CD4-positive, alpha-beta T cell (primary cell): ENCODE data around the gene FIZ1. TPM values are rescaled to one million over a fixed set of nuclear protein-coding genes. Genes with fewer than 3 reads are reported as not detected.

Experiments
- ATAC-seq: fragments of 200-7000 bp; cut with Tn5 transposase; one replicate; pipeline ENCODE4 v1.10.0; 2022; ENCODE audit warnings: mild to moderate bottlenecking; ENCODE audit not compliant: poor library complexity
- CTCF ChIA-PET: fragments of 350-600 bp; sonication (Branson Sonifier 250); formaldehyde crosslinking; loops from one replicate; lab custom pipeline; 2021; ENCODE audit warnings: antibody characterized with exemption, inconsistent platforms; lab: Charles Lee
- POLR2A ChIA-PET: fragments of 350-600 bp; sonication (Branson Sonifier 250); formaldehyde crosslinking; loops from one replicate; lab custom pipeline; 2021; ENCODE audit warnings: antibody characterized with exemption, inconsistent platforms; lab: Charles Lee
- DNase-seq, 14 experiments: peaks; one replicate each; pipeline ENCODE4 v3.0.0-alpha.2; 2013 to 2020; ENCODE audit warnings: mixed read lengths in 2 of 14
- H3K27ac ChIP-seq, 2 donors: one replicate each; pipeline versions ENCODE4 v1.5.1 to v1.7.0; 2013; ENCODE audit warnings: low read length in 2 of 2, low read depth in 1 of 2, mild to moderate bottlenecking in 1 of 2
- H3K27me3 ChIP-seq, 2 experiments: 1 replicate in 1 of 2; 2 replicates in 1 of 2; pipeline versions ENCODE4 v1.6.1 to v1.7.0; 2013; ENCODE audit warnings: low read length in 2 of 2, control low read depth in 1 of 2, mild to moderate bottlenecking in 1 of 2, moderate library complexity in 1 of 2; ENCODE audit not compliant: insufficient read depth in 2 of 2, control insufficient read depth in 1 of 2
- H3K36me3 ChIP-seq: one replicate; pipeline ENCODE4 v1.6.1; 2013; ENCODE audit warnings: low read length, control low read depth; ENCODE audit not compliant: insufficient read depth
- H3K4me1 ChIP-seq: one replicate; pipeline ENCODE4 v1.6.1; 2013; ENCODE audit warnings: low read length, control low read depth; ENCODE audit not compliant: insufficient read depth
- H3K4me3 ChIP-seq: one replicate; pipeline ENCODE4 v1.5.1; 2013; ENCODE audit warnings: mild to moderate bottlenecking, low read length, moderate library complexity
- H3K9me3 ChIP-seq, 2 experiments: 1 replicate in 1 of 2; 2 replicates in 1 of 2; pipeline versions ENCODE4 v1.6.1 to v1.7.0; 2013; ENCODE audit warnings: low read length in 2 of 2, mild to moderate bottlenecking in 2 of 2, control low read depth in 1 of 2, moderate library complexity in 1 of 2; ENCODE audit not compliant: control insufficient read depth in 1 of 2, insufficient read depth in 1 of 2
- H3K27ac Mint-ChIP-seq: one replicate; pipeline ENCODE4 v1.8.0; 2020; ENCODE audit warnings: mixed read lengths
- H3K27me3 Mint-ChIP-seq: one replicate; pipeline ENCODE4 v1.8.0; 2021; ENCODE audit warnings: mixed read lengths
- H3K36me3 Mint-ChIP-seq: one replicate; pipeline ENCODE4 v1.8.0; 2021; ENCODE audit warnings: low read depth, mixed read lengths
- H3K4me1 Mint-ChIP-seq: one replicate; pipeline ENCODE4 v1.8.0; 2021; ENCODE audit warnings: low read depth, mixed read lengths
- H3K4me3 Mint-ChIP-seq: one replicate; pipeline ENCODE4 v1.8.0; 2020; ENCODE audit warnings: mild to moderate bottlenecking, mixed read lengths
- H3K9me3 Mint-ChIP-seq: one replicate; pipeline ENCODE4 v1.8.0; 2020; ENCODE audit warnings: mixed read lengths
- intact Hi-C, 2 experiments: fragments of 100-400 bp; cut with DNase I in 1 of 2; cut with micrococcal nuclease in 1 of 2; formaldehyde crosslinking; loops; one replicate each; pipeline versions ENCODE4 v1.15.1 to v1.9.0; 2023 to 2025; cut with DNase I, micrococcal nuclease
- total RNA-seq, 174 experiments: library from RNA in 2 of 174; stranded (reverse) in 2 of 174; gene quantifications; one replicate each; pipeline ENCODE4 v1.2.3 and lab custom pipeline; 2021 to 2026
- TF ChIP-seq, protein P1 (sequence below): fragments of 200-600 bp; IDR thresholded peaks from one replicate; pipeline ENCODE4 v1.8.0; 2022; ENCODE audit warnings: antibody characterized with exemption, mild to moderate bottlenecking

Gene FIZ1
- total RNA-seq, 2 experiments from 2014 or later, result 5.5 to 7.3 TPM

DNA sequence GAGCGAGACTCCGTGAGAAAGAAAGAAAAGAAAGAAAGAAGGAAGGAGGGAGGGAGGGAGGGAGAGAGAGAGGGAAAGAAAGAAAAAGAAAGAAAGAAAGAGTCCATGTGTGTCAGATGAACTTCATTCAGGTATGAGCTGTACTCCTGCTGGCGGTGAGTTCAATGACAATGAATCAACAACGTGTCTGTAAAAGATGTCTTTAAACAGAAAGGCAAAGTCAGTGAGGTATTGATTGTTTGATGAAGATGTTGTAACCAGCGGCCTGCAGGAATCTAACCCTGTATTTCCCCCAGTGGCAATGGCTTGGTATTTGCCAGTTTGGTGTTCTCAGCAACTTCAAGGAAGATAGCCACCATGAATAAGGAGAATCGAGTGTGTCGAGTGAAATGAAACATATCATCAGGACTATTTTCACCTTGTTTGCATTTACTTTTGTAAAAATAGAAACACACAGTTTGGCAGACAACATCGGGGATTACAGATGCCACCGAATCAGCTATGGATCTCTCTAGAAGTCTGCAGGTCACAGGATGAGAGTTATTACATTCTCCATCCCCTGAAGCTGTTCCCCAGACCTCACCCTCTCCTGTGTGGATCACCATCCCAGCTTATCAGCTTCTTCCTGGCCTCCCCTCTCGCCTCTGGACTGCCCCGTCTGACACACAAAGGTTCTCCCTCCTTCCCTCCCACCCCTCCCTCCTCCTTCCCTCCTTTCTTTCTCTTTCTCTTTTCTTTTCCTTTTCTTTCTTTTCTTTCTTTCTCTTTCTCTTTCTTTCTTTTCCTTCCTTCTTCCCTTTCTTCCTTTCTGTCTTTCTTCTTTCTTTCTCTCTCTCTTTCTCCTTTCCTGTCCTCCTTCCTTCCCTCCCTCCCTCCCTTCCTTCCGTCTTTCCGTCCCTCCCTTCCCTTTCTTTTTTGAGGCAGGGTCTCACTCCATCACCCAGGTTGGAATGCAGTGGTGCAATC, 45.8 kb downstream of the FIZ1 start:
- no peaks in the 10 kb centered on the region for H3K9me3 Mint-ChIP-seq
- Histone ChIP-seq H3K27ac (no peak overlapping the region), H3K27me3 (peaks cover 3 to 6% of the 10 kb centered on the region in 2 experiments), H3K36me3 (no peaks in the 10 kb centered on the region), H3K4me1 (no peaks in the 10 kb centered on the region), H3K4me3 (no peak overlapping the region), H3K9me3 (no peaks in the 10 kb centered on the region)
- DNase-seq, result no peak
- TF ChIP-seq, protein P1, sequence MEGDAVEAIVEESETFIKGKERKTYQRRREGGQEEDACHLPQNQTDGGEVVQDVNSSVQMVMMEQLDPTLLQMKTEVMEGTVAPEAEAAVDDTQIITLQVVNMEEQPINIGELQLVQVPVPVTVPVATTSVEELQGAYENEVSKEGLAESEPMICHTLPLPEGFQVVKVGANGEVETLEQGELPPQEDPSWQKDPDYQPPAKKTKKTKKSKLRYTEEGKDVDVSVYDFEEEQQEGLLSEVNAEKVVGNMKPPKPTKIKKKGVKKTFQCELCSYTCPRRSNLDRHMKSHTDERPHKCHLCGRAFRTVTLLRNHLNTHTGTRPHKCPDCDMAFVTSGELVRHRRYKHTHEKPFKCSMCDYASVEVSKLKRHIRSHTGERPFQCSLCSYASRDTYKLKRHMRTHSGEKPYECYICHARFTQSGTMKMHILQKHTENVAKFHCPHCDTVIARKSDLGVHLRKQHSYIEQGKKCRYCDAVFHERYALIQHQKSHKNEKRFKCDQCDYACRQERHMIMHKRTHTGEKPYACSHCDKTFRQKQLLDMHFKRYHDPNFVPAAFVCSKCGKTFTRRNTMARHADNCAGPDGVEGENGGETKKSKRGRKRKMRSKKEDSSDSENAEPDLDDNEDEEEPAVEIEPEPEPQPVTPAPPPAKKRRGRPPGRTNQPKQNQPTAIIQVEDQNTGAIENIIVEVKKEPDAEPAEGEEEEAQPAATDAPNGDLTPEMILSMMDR, result no peak
- CTCF ChIA-PET, result no interaction called here
- peaks cover 11% of the 10 kb centered on the region for H3K27me3 Mint-ChIP-seq
- H3K4me3 Mint-ChIP-seq, result no peak overlapping the region
- intact Hi-C loops, result no loop called here
- no peaks in the 10 kb centered on the region for H3K36me3 Mint-ChIP-seq
- POLR2A ChIA-PET, result no interaction called here
- ATAC-seq, result no peak
- H3K4me1 Mint-ChIP-seq, result no peaks in the 10 kb centered on the region
- no peak overlapping the region for H3K27ac Mint-ChIP-seq

DNA sequence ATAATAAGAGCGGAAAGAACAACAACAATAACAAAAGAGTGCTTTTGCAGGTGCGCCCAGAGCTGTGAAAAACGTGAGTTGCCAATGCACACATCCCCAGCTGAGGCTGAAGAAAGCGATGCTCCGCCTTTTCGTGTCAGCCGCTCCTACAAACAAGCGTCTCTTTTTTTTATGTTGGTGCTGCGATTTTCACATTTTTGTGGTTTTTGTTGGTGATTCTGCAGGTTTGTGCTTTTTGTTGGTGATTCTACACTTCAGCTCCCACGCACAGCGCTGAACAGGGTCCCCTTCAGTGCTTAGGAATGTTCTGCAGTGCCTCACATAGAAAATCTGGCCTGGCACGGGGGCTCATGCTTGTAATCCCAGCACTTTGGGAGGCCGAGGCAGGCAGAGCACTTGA, 46.7 kb downstream of the FIZ1 start:
- no peaks in the 10 kb centered on the region for H3K36me3 Mint-ChIP-seq
- peaks cover 17% of the 10 kb centered on the region for H3K27me3 Mint-ChIP-seq
- no peak overlapping the region for H3K27ac Mint-ChIP-seq
- H3K9me3 ChIP-seq, result no peaks in the 10 kb centered on the region
- CTCF ChIA-PET, result no interaction called here
- no peaks in the 10 kb centered on the region for H3K4me1 ChIP-seq
- H3K4me1 Mint-ChIP-seq, result no peaks in the 10 kb centered on the region
- no peak overlapping the region for H3K27ac ChIP-seq
- POLR2A ChIA-PET, result no interaction called here
- H3K9me3 Mint-ChIP-seq, result no peaks in the 10 kb centered on the region
- H3K4me3 ChIP-seq, result no peak overlapping the region
- DNase-seq (no peak), ATAC-seq (no peak)
- H3K36me3 ChIP-seq, result no peaks in the 10 kb centered on the region
- peaks cover 3 to 6% of the 10 kb centered on the region in 2 experiments for H3K27me3 ChIP-seq
- H3K4me3 Mint-ChIP-seq, result no peak overlapping the region
- TF ChIP-seq, protein P1, result no peak
- intact Hi-C loops, result no loop called here

DNA sequence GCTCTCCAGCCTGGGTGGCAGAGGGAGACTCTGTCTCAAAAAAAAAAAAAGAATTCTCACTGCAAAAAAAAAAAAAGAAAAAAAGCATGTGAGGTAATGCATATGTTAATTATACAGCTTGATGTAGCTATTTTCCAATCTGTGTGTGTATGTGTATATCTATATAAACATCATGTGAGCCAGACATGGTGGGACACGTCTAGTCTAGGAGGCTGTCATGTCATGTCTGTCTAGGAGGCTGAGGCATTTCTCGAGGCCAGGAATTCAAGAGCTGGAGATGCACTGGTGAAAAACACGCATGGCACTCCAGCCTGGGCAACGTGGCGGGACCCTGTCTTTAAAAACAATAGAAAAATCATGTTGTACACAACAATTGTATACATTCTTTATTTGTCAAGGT, 47.1 kb downstream of the FIZ1 start:
- Mint-ChIP-seq H3K4me3 (no peak overlapping the region), H3K36me3 (no peaks in the 10 kb centered on the region), H3K4me1 (no peaks in the 10 kb centered on the region), H3K27me3 (peaks cover 21% of the 10 kb centered on the region), H3K27ac (no peak overlapping the region), H3K9me3 (no peaks in the 10 kb centered on the region)
- CTCF ChIA-PET, result no interaction called here
- Histone ChIP-seq H3K9me3 (peaks cover 0 to 3% of the 10 kb centered on the region in 2 experiments), H3K36me3 (no peaks in the 10 kb centered on the region), H3K27me3 (peaks cover 5 to 6% of the 10 kb centered on the region in 2 experiments), H3K4me1 (no peaks in the 10 kb centered on the region), H3K4me3 (no peak overlapping the region), H3K27ac (no peak overlapping the region)
- ATAC-seq, result no peak
- POLR2A ChIA-PET, result no interaction called here
- intact Hi-C loops, result no loop called here
- TF ChIP-seq, protein P1, result no peak
- no peak for DNase-seq
